ENCODE measurements around the gene CD200.
"Not testable (repeated sequence)": the region's sequence is repeated elsewhere in the genome, so short reads cannot be mapped to it uniquely, and the experiment has no call there.

Gene CD200

GRCh38 chr3:112373924-112374323, 41.0 kb downstream of the CD200 start:
- no peaks in the 10 kb centered on the region for H3K27me3 ChIP-seq (ENCODE audit: insufficient read depth, insufficient read length)
- H3K9me3 ChIP-seq (ENCODE audit: insufficient read depth, low read length), result no peaks in the 10 kb centered on the region
- TF ChIP-seq YY1 (IDR thresholded peaks at IDR 0.05; ENCODE audit: insufficient read depth, insufficient read length), result no peak
- TF ChIP-seq ZNF274 (IDR thresholded peaks at IDR 0.05; ENCODE audit: low read depth, low read length), result no peak
- no peak for TF ChIP-seq SUZ12 (IDR thresholded peaks at IDR 0.05; ENCODE audit: extremely low read depth, insufficient read depth, insufficient read length)
- no peaks in the 10 kb centered on the region for H3K4me1 ChIP-seq (ENCODE audit: insufficient read depth, insufficient read length)
- DNase-seq (ENCODE audit: low read depth, low spot score), result no peak
- no peaks in the 10 kb centered on the region for H3K36me3 ChIP-seq (ENCODE audit: insufficient read depth, insufficient read length, low read length)
- H3K4me3 ChIP-seq (ENCODE audit: insufficient read length, low read depth), result no peak overlapping the region
- no peak overlapping the region for H3K9ac ChIP-seq (ENCODE audit: insufficient read length, low read depth)

GRCh38 chr3:112374333-112374734, 41.4 kb downstream of the CD200 start:
- H3K27me3 ChIP-seq (ENCODE audit: insufficient read depth, insufficient read length), result no peaks in the 10 kb centered on the region
- H3K9ac ChIP-seq (ENCODE audit: insufficient read length, low read depth), result no peak overlapping the region
- H3K4me1 ChIP-seq (ENCODE audit: insufficient read depth, insufficient read length), result no peaks in the 10 kb centered on the region
- no peak for DNase-seq (ENCODE audit: low read depth, low spot score)
- no peaks in the 10 kb centered on the region for H3K36me3 ChIP-seq (ENCODE audit: insufficient read depth, insufficient read length, low read length)
- H3K4me3 ChIP-seq (ENCODE audit: insufficient read length, low read depth), result no peak overlapping the region
- H3K9me3 ChIP-seq (ENCODE audit: insufficient read depth, low read length), result no peaks in the 10 kb centered on the region
- TF ChIP-seq YY1 (IDR thresholded peaks at IDR 0.05; ENCODE audit: insufficient read depth, insufficient read length) (no peak), SUZ12 (IDR thresholded peaks at IDR 0.05; ENCODE audit: extremely low read depth, insufficient read depth, insufficient read length) (no peak), ZNF274 (IDR thresholded peaks at IDR 0.05; ENCODE audit: low read depth, low read length) (no peak)

GRCh38 chr3:112375117-112375516, 42.2 kb downstream of the CD200 start:
- Histone ChIP-seq H3K4me3 (ENCODE audit: insufficient read length, low read depth) (no peak overlapping the region), H3K4me1 (ENCODE audit: insufficient read depth, insufficient read length) (no peaks in the 10 kb centered on the region), H3K36me3 (ENCODE audit: insufficient read depth, insufficient read length, low read length) (no peaks in the 10 kb centered on the region), H3K27me3 (ENCODE audit: insufficient read depth, insufficient read length) (no peaks in the 10 kb centered on the region), H3K9me3 (ENCODE audit: insufficient read depth, low read length) (no peaks in the 10 kb centered on the region), H3K9ac (ENCODE audit: insufficient read length, low read depth) (no peak overlapping the region)
- TF ChIP-seq YY1 (IDR thresholded peaks at IDR 0.05; ENCODE audit: insufficient read depth, insufficient read length) (no peak), SUZ12 (IDR thresholded peaks at IDR 0.05; ENCODE audit: extremely low read depth, insufficient read depth, insufficient read length) (no peak)
- no peak for DNase-seq (ENCODE audit: low read depth, low spot score)

GRCh38 chr3:112376241-112376911, 43.4 kb downstream of the CD200 start:
- Histone ChIP-seq H3K27me3 (ENCODE audit: insufficient read depth, insufficient read length) (no peaks in the 10 kb centered on the region), H3K36me3 (ENCODE audit: insufficient read depth, insufficient read length, low read length) (no peaks in the 10 kb centered on the region), H3K4me3 (ENCODE audit: insufficient read length, low read depth) (no peak overlapping the region), H3K4me1 (ENCODE audit: insufficient read depth, insufficient read length) (no peaks in the 10 kb centered on the region), H3K9ac (ENCODE audit: insufficient read length, low read depth) (no peak overlapping the region), H3K9me3 (ENCODE audit: insufficient read depth, low read length) (no peaks in the 10 kb centered on the region)
- TF ChIP-seq ZNF274 (IDR thresholded peaks at IDR 0.05; ENCODE audit: low read depth, low read length), result no peak
- TF ChIP-seq YY1 (IDR thresholded peaks at IDR 0.05; ENCODE audit: insufficient read depth, insufficient read length), result no peak
- no peak for TF ChIP-seq SUZ12 (IDR thresholded peaks at IDR 0.05; ENCODE audit: extremely low read depth, insufficient read depth, insufficient read length)
- DNase-seq (ENCODE audit: low read depth, low spot score), result no peak

GRCh38 chr3:112376992-112377391, 44.0 kb downstream of the CD200 start:
- H3K36me3 ChIP-seq (ENCODE audit: insufficient read depth, insufficient read length, low read length), result no peaks in the 10 kb centered on the region
- H3K27me3 ChIP-seq (ENCODE audit: insufficient read depth, insufficient read length), result no peaks in the 10 kb centered on the region
- H3K4me3 ChIP-seq (ENCODE audit: insufficient read length, low read depth), result no peak overlapping the region
- TF ChIP-seq SUZ12 (IDR thresholded peaks at IDR 0.05; ENCODE audit: extremely low read depth, insufficient read depth, insufficient read length) (no peak), ZNF274 (IDR thresholded peaks at IDR 0.05; ENCODE audit: low read depth, low read length) (no peak), YY1 (IDR thresholded peaks at IDR 0.05; ENCODE audit: insufficient read depth, insufficient read length) (no peak)
- DNase-seq (ENCODE audit: low read depth, low spot score), result no peak
- no peaks in the 10 kb centered on the region for H3K9me3 ChIP-seq (ENCODE audit: insufficient read depth, low read length)
- no peaks in the 10 kb centered on the region for H3K4me1 ChIP-seq (ENCODE audit: insufficient read depth, insufficient read length)
- H3K9ac ChIP-seq (ENCODE audit: insufficient read length, low read depth), result no peak overlapping the region

GRCh38 chr3:112377568-112378071, 44.7 kb downstream of the CD200 start:
- Histone ChIP-seq H3K27me3 (ENCODE audit: insufficient read depth, insufficient read length) (no peaks in the 10 kb centered on the region), H3K36me3 (ENCODE audit: insufficient read depth, insufficient read length, low read length) (no peaks in the 10 kb centered on the region), H3K9ac (ENCODE audit: insufficient read length, low read depth) (no peak overlapping the region), H3K4me3 (ENCODE audit: insufficient read length, low read depth) (no peak overlapping the region), H3K9me3 (ENCODE audit: insufficient read depth, low read length) (no peaks in the 10 kb centered on the region), H3K4me1 (ENCODE audit: insufficient read depth, insufficient read length) (no peaks in the 10 kb centered on the region)
- no peak for DNase-seq (ENCODE audit: low read depth, low spot score)
- TF ChIP-seq YY1 (IDR thresholded peaks at IDR 0.05; ENCODE audit: insufficient read depth, insufficient read length), result no peak
- no peak for TF ChIP-seq SUZ12 (IDR thresholded peaks at IDR 0.05; ENCODE audit: extremely low read depth, insufficient read depth, insufficient read length)

- H3K36me3 ChIP-seq (ENCODE audit: insufficient read depth, insufficient read length, low read length); DNase-seq (ENCODE audit: low read depth, low spot score); H3K4me3 ChIP-seq (ENCODE audit: insufficient read length, low read depth); H3K27me3 ChIP-seq (ENCODE audit: insufficient read depth, insufficient read length); H3K9ac ChIP-seq (ENCODE audit: insufficient read length, low read depth); H3K4me1 ChIP-seq (ENCODE audit: insufficient read depth, insufficient read length); H3K9me3 ChIP-seq (ENCODE audit: insufficient read depth, low read length): not testable (repeated sequence)
These were observed 45.4 kb downstream of the CD200 start for GRCh38 chr3:112378347-112378746.

Data from NT2/D1 (cell line).